HG02884 (cell line): ENCODE results near the gene SLC35F4.
"Not testable (repeated sequence)": the region's sequence is repeated elsewhere in the genome, so short reads cannot be mapped to it uniquely, and the experiment has no call there.

Experiments used
- ATAC-seq: cut with Tn5 transposase; IDR thresholded peaks from one replicate; pipeline ENCODE4 v1.9.1; 2021; ENCODE audit warnings: mild to moderate bottlenecking, moderate library complexity; ENCODE audit not compliant: unreplicated experiment

The SLC35F4 gene

GRCh38 chr14:57811998-57812546 lies 53.8 kb downstream of the SLC35F4 start:
- ATAC-seq = no peak

GRCh38 chr14:57809808-57810207 lies 56.1 kb downstream of the SLC35F4 start:
- ATAC-seq = no peak

GRCh38 chr14:57797160-57797559 lies 68.7 kb downstream of the SLC35F4 start:
- no peak for ATAC-seq

- ATAC-seq = no peak
These were observed 69.3 kb downstream of the SLC35F4 start for GRCh38 chr14:57796556-57796955.

GRCh38 chr14:57785058-57785457 lies 80.8 kb downstream of the SLC35F4 start:
- ATAC-seq = no peak

GRCh38 chr14:57771801-57772200 lies 94.1 kb downstream of the SLC35F4 start:
- ATAC-seq = no peak

GRCh38 chr14:57769863-57770523 lies 95.9 kb downstream of the SLC35F4 start:
- no peak for ATAC-seq

- no peak for ATAC-seq
These were observed 104.1 kb downstream of the SLC35F4 start for GRCh38 chr14:57761800-57762199.

GRCh38 chr14:57760896-57761295 lies 105.0 kb downstream of the SLC35F4 start:
- ATAC-seq = no peak

GRCh38 chr14:57755018-57755521 lies 110.8 kb downstream of the SLC35F4 start:
- ATAC-seq = no peak

- ATAC-seq = no peak
These were observed 111.4 kb downstream of the SLC35F4 start for GRCh38 chr14:57754527-57754926.

- no peak for ATAC-seq
These were observed 112.1 kb downstream of the SLC35F4 start for GRCh38 chr14:57753821-57754220.

GRCh38 chr14:57752142-57752695 lies 113.7 kb downstream of the SLC35F4 start:
- ATAC-seq = not testable (repeated sequence)

- ATAC-seq = no peak
These were observed 114.5 kb downstream of the SLC35F4 start for GRCh38 chr14:57751400-57751799.

GRCh38 chr14:57749267-57749666 lies 116.6 kb downstream of the SLC35F4 start:
- ATAC-seq = no peak

GRCh38 chr14:57748279-57748678 lies 117.6 kb downstream of the SLC35F4 start:
- ATAC-seq = no peak

- ATAC-seq = no peak
These were observed 118.9 kb downstream of the SLC35F4 start for GRCh38 chr14:57747036-57747435.

- ATAC-seq = no peak
These were observed 119.3 kb downstream of the SLC35F4 start for GRCh38 chr14:57746563-57746962.

GRCh38 chr14:57739516-57739915 lies 126.4 kb downstream of the SLC35F4 start:
- ATAC-seq = no peak

- ATAC-seq = no peak
These were observed 128.3 kb downstream of the SLC35F4 start for GRCh38 chr14:57737598-57737997.

- no peak for ATAC-seq
These were observed 129.5 kb downstream of the SLC35F4 start for GRCh38 chr14:57736391-57736790.

GRCh38 chr14:57735276-57735675 lies 130.6 kb downstream of the SLC35F4 start:
- ATAC-seq = no peak
